OCI-LY7 (cell line): ENCODE measurements around the gene TUBGCP6.

Experiments used
- CTCF ChIP-seq: fragments of 200-600 bp; sonication (generic); conservative IDR thresholded peaks from 2 replicates; pipeline ENCODE4 v1.5.1; 2014; ENCODE audit warnings: mild to moderate bottlenecking, antibody characterized with exemption, low read length, moderate library complexity, mixed read lengths
- EZH2phosphoT487 ChIP-seq: fragments of 200-600 bp; sonication (generic); IDR thresholded peaks from 2 replicates; pipeline ENCODE4 v1.6.1; 2018; ENCODE audit warnings: low read depth, borderline replicate concordance, mild to moderate bottlenecking, mixed run types, antibody characterized with exemption, low read length, moderate library complexity, mixed read lengths

- TF ChIP-seq CTCF (no peak), EZH2phosphoT487 (no peak)
Measured at GRCh38 chr22:50249341-50250248, 4.8 kb upstream of the TUBGCP6 start.
